ENCODE measurements around the gene ATF7. TPM values are rescaled to one million over a fixed set of nuclear protein-coding genes. Genes with fewer than 3 reads are reported as not detected.

ATF7 gene
- total and polyA plus RNA-seq, 2 donors (not counting 1 experiment from before 2014, with no cell fraction given) = 11.4 to 24.7 TPM

GRCh38 chr12:53472056-53472582 lies 154.1 kb downstream of the ATF7 start:
- Histone ChIP-seq H3K4me3 (replicated peaks in 1 of 4; ENCODE audit: control extremely low read depth in 1 of 4, insufficient read depth in 1 of 4, low read depth in 3 of 4, low read length in 4 of 4) (no peak overlapping the region), H3K27me3 (ENCODE audit: control insufficient read depth, insufficient read depth, low read length) (no peaks in the 10 kb centered on the region), H3K4me1 (ENCODE audit: control insufficient read depth, extremely low read depth, insufficient read depth, low read length) (peaks cover 4% of the 10 kb centered on the region), H4K20me1 (ENCODE audit: control insufficient read depth, extremely low read depth, insufficient read depth, low read length) (peaks cover 1% of the 10 kb centered on the region), H2AFZ (ENCODE audit: low read length) (no peak overlapping the region), H3K79me2 (ENCODE audit: control insufficient read depth, insufficient read depth, low read length) (peaks cover 71% of the 10 kb centered on the region), H3K9ac (ENCODE audit: insufficient read depth, low read length) (no peak overlapping the region), H3K36me3 (ENCODE audit: control insufficient read depth, insufficient read depth, low read length) (peaks cover 20% of the 10 kb centered on the region), H3K9me3 (ENCODE audit: control insufficient read depth, insufficient read depth, low read depth, low read length) (no peaks in the 10 kb centered on the region), H3K4me2 (ENCODE audit: extremely low read depth, insufficient read depth, low read length) (no peak overlapping the region), H3K27ac (ENCODE audit: insufficient read depth, low read length) (no peak overlapping the region)
- DNase-seq (ENCODE audit: low read depth in 2 of 2) = no peak
- no peak for TF ChIP-seq CTCF (conservative IDR thresholded peaks at IDR 0.05 in 1 of 2, IDR thresholded peaks at IDR 0.05 in 1 of 2; ENCODE audit: low read depth in 1 of 2, low read length in 2 of 2)
- no peak for TF ChIP-seq EZH2 (IDR thresholded peaks at IDR 0.05; ENCODE audit: low read length, missing control alignments)

- no peak overlapping the region for H3K4me2 ChIP-seq (ENCODE audit: extremely low read depth, insufficient read depth, low read length)
- H3K9ac ChIP-seq (ENCODE audit: insufficient read depth, low read length) = no peak overlapping the region
- no peaks in the 10 kb centered on the region for H3K27me3 ChIP-seq (ENCODE audit: control insufficient read depth, insufficient read depth, low read length)
- no peak overlapping the region for H2AFZ ChIP-seq (ENCODE audit: low read length)
- H3K27ac ChIP-seq (ENCODE audit: insufficient read depth, low read length) = no peak overlapping the region
- H3K4me3 ChIP-seq (replicated peaks in 1 of 4; ENCODE audit: control extremely low read depth in 1 of 4, insufficient read depth in 1 of 4, low read depth in 3 of 4, low read length in 4 of 4) = no peak overlapping the region
- no peaks in the 10 kb centered on the region for H3K9me3 ChIP-seq (ENCODE audit: control insufficient read depth, insufficient read depth, low read depth, low read length)
- H3K4me1 ChIP-seq (ENCODE audit: control insufficient read depth, extremely low read depth, insufficient read depth, low read length) = no peaks in the 10 kb centered on the region
- TF ChIP-seq CTCF (conservative IDR thresholded peaks at IDR 0.05 in 1 of 2, IDR thresholded peaks at IDR 0.05 in 1 of 2; ENCODE audit: low read depth in 1 of 2, low read length in 2 of 2) = no peak
- TF ChIP-seq EZH2 (IDR thresholded peaks at IDR 0.05; ENCODE audit: low read length, missing control alignments) = no peak
- peaks cover 34% of the 10 kb centered on the region for H3K36me3 ChIP-seq (ENCODE audit: control insufficient read depth, insufficient read depth, low read length)
- H3K79me2 ChIP-seq (ENCODE audit: control insufficient read depth, insufficient read depth, low read length) = peaks cover 69% of the 10 kb centered on the region
- no peak for DNase-seq (ENCODE audit: low read depth in 2 of 2)
- no peaks in the 10 kb centered on the region for H4K20me1 ChIP-seq (ENCODE audit: control insufficient read depth, extremely low read depth, insufficient read depth, low read length)
Measured at GRCh38 chr12:53468282-53468681, 157.9 kb downstream of the ATF7 start.

DNA sequence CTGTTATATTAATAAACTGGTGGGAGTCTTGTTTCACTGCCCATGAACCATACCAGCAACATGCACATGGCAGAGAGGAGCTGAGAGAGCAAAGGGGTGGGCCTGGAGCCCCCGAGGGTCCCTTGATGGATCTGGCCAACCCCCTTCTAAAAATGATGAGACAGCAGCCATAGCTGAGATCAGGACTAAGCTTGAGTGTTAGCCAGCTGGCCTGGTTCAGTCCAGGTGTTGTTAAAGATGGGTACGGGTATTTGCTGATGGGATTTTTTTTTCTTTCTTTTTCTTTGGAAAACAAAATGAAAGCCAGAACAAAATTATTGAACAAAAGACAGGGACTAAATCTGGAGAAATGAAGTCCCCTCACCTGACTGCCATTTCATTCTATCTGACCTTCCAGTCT lies 158.3 kb downstream of the ATF7 start:
- no peak for DNase-seq (ENCODE audit: low read depth in 2 of 2)
- no peaks in the 10 kb centered on the region for H3K9me3 ChIP-seq (ENCODE audit: control insufficient read depth, insufficient read depth, low read depth, low read length)
- no peak overlapping the region for H3K4me2 ChIP-seq (ENCODE audit: extremely low read depth, insufficient read depth, low read length)
- H2AFZ ChIP-seq (ENCODE audit: low read length) = no peak overlapping the region
- H4K20me1 ChIP-seq (ENCODE audit: control insufficient read depth, extremely low read depth, insufficient read depth, low read length) = no peaks in the 10 kb centered on the region
- H3K4me1 ChIP-seq (ENCODE audit: control insufficient read depth, extremely low read depth, insufficient read depth, low read length) = no peaks in the 10 kb centered on the region
- no peak overlapping the region for H3K9ac ChIP-seq (ENCODE audit: insufficient read depth, low read length)
- peaks cover 37% of the 10 kb centered on the region for H3K36me3 ChIP-seq (ENCODE audit: control insufficient read depth, insufficient read depth, low read length)
- no peak overlapping the region for H3K27ac ChIP-seq (ENCODE audit: insufficient read depth, low read length)
- TF ChIP-seq EZH2 (IDR thresholded peaks at IDR 0.05; ENCODE audit: low read length, missing control alignments) (no peak), CTCF (conservative IDR thresholded peaks at IDR 0.05 in 1 of 2, IDR thresholded peaks at IDR 0.05 in 1 of 2; ENCODE audit: low read depth in 1 of 2, low read length in 2 of 2) (no peak)
- no peak overlapping the region for H3K4me3 ChIP-seq (replicated peaks in 1 of 4; ENCODE audit: control extremely low read depth in 1 of 4, insufficient read depth in 1 of 4, low read depth in 3 of 4, low read length in 4 of 4)
- peaks cover 71% of the 10 kb centered on the region for H3K79me2 ChIP-seq (ENCODE audit: control insufficient read depth, insufficient read depth, low read length)
- H3K27me3 ChIP-seq (ENCODE audit: control insufficient read depth, insufficient read depth, low read length) = no peaks in the 10 kb centered on the region
